Neuron (in vitro differentiated cells): ENCODE data around the gene ELK1.
"Not testable (repeated sequence)": the region's sequence is repeated elsewhere in the genome, so short reads cannot be mapped to it uniquely, and the experiment has no call there.

ENCODE experiments used
- H2AFZ ChIP-seq: one replicate; pipeline ENCODE4 v1.6.1; 2013; ENCODE audit warnings: low read depth, mild to moderate bottlenecking, inconsistent platforms, low read length, moderate library complexity
- H3K27me3 ChIP-seq: one replicate; pipeline ENCODE4 v1.6.1; 2013; ENCODE audit warnings: low read length; ENCODE audit not compliant: insufficient read depth
- H3K36me3 ChIP-seq: one replicate; pipeline ENCODE4 v1.6.1; 2013; ENCODE audit warnings: low read length; ENCODE audit not compliant: insufficient read depth
- H3K4me1 ChIP-seq: one replicate; pipeline ENCODE4 v1.6.1; 2013; ENCODE audit warnings: low read length; ENCODE audit not compliant: insufficient read depth
- H3K4me3 ChIP-seq: 2 replicates; pipeline ENCODE4 v1.5.1; 2013; ENCODE audit warnings: mild to moderate bottlenecking, low read length, moderate library complexity
- H3K9me3 ChIP-seq: one replicate; pipeline ENCODE4 v1.6.1; 2013; ENCODE audit warnings: low read length

ELK1 gene

DNA sequence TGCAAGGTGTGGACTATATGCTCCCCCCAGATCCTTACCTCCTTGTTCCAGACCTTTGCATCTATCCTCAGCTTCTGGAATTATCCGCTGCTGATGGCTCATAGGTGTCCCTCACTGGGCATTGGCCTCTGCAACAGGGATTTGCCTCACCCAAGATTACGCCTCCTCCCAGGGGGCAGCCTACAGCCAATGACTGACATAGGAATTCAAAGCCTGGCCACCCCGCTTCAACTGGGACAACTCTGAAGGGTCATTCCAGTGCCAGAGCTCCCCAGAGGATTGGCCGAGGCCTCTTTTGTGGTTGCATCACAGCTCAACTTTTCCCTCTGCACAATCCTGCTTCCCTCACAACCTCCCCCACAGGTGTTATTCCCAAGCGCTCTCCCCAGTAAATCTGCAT lies 35.7 kb downstream of the ELK1 start:
- no peaks in the 10 kb centered on the region for H3K36me3 ChIP-seq
- H3K9me3 ChIP-seq: no peaks in the 10 kb centered on the region

DNA sequence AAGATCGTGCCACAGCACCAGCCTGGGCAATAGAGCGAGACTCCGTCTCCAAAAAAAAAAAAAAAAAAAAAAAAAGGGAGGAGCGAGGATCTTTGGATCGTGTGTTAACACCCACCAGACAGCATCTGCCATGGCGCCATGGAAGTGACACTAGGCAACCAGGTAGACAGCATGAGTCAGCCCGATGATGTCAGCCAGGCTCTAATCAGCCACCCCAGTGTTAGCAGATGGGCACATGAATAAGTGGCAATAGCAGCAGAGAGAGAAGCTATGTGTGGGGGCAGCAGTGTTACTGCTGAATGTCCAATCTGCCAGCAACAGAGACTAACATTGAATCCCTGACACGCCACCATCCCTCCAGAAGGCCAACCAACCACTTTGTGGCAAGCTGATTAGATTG lies 37.3 kb downstream of the ELK1 start:
- Histone ChIP-seq H3K9me3 (no peaks in the 10 kb centered on the region), H3K4me1 (peaks cover 4% of the 10 kb centered on the region), H3K4me3 (no peak overlapping the region), H3K27me3 (no peaks in the 10 kb centered on the region), H3K36me3 (no peaks in the 10 kb centered on the region), H2AFZ (no peak overlapping the region)

More for the DNA sequence above, 35.7 kb downstream of the ELK1 start:
- Histone ChIP-seq H3K4me3 (no peak overlapping the region), H3K27me3 (no peaks in the 10 kb centered on the region), H3K4me1 (no peaks in the 10 kb centered on the region), H2AFZ (no peak overlapping the region)

DNA sequence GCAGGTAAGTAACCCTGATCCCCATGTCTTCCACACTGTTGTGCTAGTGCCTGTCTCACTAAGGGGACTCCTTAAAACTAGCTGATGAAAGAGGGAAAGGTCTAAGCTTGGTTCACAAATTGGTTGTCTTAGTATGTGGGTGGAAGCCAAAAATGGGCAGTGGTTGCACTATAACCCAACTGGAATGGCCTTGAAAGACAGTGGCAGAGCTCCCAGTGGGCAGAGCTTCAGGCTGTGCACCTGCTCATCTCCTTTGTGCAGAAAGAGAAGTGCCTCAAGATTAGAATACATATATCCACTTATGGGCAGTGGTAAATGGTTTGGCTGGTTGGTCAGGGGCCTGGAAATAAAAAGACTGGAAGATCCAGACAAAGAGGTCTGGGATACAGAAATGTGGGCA lies 37.9 kb downstream of the ELK1 start:
- peaks cover 4% of the 10 kb centered on the region for H3K4me1 ChIP-seq

DNA sequence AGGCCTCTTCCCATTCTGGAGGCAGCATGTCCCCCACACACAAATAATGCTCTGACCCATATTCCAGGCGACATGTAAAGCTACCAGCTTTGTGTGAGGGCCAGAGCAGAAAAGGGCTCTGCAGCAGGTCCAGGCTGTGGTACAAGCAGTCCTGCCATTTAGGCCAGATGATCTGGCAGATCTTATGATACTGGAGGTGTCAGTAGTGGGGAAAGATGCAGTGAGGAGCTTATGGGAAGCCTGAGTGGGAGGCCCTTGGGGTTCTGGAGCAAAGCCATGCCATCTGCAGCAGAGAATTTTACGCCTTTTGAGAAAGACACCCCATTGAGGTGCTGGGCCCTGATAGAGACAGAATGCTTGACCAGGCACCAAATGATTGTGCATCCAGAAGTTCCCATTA lies 38.4 kb downstream of the ELK1 start:
- H3K4me1 ChIP-seq: peaks cover 4% of the 10 kb centered on the region
- H3K36me3 ChIP-seq: no peaks in the 10 kb centered on the region
- no peaks in the 10 kb centered on the region for H3K9me3 ChIP-seq
- H2AFZ ChIP-seq: no peak overlapping the region
- no peaks in the 10 kb centered on the region for H3K27me3 ChIP-seq
- no peak overlapping the region for H3K4me3 ChIP-seq

More for the DNA sequence above, 37.9 kb downstream of the ELK1 start:
- H3K36me3 ChIP-seq: no peaks in the 10 kb centered on the region
- H3K9me3 ChIP-seq: no peaks in the 10 kb centered on the region
- H3K27me3 ChIP-seq: no peaks in the 10 kb centered on the region
- no peak overlapping the region for H2AFZ ChIP-seq
- no peak overlapping the region for H3K4me3 ChIP-seq

DNA sequence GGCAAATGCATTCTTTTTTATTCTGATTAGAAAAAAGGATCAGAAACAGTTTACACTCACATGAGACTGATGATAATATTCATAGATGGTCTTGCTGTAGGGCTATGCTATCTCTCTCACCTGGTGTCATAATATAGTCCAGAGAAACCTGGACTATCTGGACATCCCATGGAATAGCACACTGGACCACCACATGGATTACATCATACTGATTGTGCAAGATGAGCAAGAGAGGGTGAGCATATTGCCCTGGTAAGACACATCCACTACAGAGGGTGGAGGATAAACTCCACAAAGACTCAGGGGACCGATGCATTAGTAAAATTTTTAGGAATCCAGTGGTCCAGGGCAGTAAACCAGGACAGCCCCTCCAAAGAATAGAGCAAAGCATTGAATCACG lies 38.9 kb downstream of the ELK1 start:
- H3K9me3 ChIP-seq: no peaks in the 10 kb centered on the region
- no peaks in the 10 kb centered on the region for H3K27me3 ChIP-seq
- no peak overlapping the region for H2AFZ ChIP-seq
- no peak overlapping the region for H3K4me3 ChIP-seq
- peaks cover 4% of the 10 kb centered on the region for H3K4me1 ChIP-seq
- H3K36me3 ChIP-seq: no peaks in the 10 kb centered on the region

DNA sequence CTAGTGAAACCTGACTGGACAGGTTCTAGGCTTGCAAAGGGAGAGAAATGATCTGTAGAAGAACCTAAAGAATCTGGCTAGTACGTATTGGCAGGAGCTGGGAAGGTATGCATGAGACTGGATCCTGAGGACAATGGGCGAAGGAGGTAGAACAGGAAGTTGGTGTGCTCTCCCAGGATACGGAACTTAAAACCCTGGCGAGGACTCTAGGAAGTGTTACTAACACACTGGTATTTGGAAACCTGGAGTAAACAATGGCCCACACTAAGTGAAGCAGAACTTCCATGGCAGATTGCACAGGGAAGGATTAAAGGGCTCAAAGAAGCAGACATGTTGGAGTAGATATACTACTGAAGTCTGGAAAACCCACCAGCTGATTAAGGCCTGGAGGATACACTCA lies 39.9 kb downstream of the ELK1 start:
- no peak overlapping the region for H3K4me3 ChIP-seq
- no peak overlapping the region for H2AFZ ChIP-seq
- H3K9me3 ChIP-seq: no peaks in the 10 kb centered on the region
- H3K4me1 ChIP-seq: peaks cover 4% of the 10 kb centered on the region
- H3K36me3 ChIP-seq: no peaks in the 10 kb centered on the region
- no peaks in the 10 kb centered on the region for H3K27me3 ChIP-seq

DNA sequence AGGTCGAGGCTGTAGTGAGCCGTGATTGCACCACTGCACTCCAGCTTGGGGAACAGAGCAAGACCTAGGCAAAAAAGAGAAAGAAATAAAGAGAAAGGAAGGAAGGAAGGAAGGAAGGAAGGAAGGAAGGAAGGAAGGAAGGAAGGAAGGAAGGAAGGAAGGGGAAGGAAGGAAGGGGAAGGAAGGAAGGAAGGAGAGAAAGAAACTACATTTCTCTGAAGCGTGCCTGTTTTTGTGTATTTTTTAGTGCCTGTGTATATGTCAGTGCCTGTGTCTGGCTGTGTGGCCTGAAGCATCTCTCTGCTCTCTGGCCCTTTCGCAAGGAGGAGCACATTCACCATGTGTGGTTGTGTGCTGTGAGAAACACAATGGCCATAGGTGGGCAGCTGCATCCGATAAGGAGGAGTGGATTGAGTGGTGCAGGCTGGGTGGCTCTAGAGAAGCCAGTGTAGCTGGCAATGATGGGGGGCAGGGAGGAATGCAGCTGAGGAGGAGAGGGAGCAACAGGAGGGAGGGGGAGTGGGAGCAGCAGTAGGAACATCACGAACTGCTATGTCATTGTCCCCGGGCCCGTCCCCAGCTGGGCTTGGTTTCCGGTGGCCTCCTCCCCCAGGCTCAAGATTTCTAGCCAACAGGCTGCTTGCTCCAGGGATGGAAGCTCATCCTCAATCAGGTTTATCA lies 42.1 kb downstream of the ELK1 start:
- H2AFZ ChIP-seq: no peak overlapping the region
- no peaks in the 10 kb centered on the region for H3K36me3 ChIP-seq
- H3K27me3 ChIP-seq: no peaks in the 10 kb centered on the region
- H3K4me1 ChIP-seq: peaks cover 4% of the 10 kb centered on the region
- no peaks in the 10 kb centered on the region for H3K9me3 ChIP-seq
- no peak overlapping the region for H3K4me3 ChIP-seq

DNA sequence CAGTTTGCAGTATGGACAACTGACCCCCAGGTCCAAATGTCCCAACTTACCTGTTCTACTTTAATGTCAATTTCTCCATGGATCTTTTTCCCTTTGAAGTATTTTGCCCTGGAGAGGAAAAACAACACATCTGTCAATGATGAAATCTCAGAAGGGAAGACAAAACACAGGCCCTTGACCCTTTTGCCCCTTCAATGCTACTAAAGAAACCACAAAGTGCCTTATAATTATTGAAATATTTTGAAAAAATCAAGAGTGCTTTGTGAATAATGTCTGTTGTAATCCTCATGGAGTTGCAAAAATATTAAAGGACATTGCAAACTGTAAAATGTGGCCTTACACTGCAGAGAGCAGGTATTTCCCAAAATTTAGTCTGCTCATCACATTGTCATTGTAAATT lies 43.3 kb downstream of the ELK1 start:
- Histone ChIP-seq H3K27me3 (no peaks in the 10 kb centered on the region), H3K4me1 (peaks cover 4% of the 10 kb centered on the region), H3K4me3 (no peak overlapping the region), H3K9me3 (no peaks in the 10 kb centered on the region), H3K36me3 (no peaks in the 10 kb centered on the region), H2AFZ (no peak overlapping the region)

DNA sequence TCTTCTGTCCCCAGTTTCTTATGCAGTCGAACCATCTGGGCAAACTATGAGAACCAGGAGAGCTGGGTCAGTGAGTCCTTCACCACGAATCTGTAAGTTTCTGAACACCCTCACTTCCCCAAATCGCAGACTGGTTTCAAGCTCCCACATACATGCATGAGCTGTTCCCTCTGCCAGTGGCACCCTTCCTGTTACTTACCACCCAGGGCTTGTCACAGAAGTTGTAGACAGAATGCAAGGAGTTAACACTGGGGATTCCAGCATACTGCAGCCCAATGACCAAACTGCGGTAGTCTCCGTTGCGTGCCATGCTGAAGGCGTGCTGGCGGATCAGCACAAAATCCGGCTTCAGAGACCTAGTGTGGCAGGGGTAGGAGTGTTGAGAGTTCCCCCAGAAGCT lies 45.3 kb downstream of the ELK1 start:
- Histone ChIP-seq H3K4me3 (no peak overlapping the region), H3K27me3 (no peaks in the 10 kb centered on the region), H3K9me3 (peaks cover 3% of the 10 kb centered on the region), H3K36me3 (no peaks in the 10 kb centered on the region), H2AFZ (no peak overlapping the region), H3K4me1 (peaks cover 4% of the 10 kb centered on the region)

DNA sequence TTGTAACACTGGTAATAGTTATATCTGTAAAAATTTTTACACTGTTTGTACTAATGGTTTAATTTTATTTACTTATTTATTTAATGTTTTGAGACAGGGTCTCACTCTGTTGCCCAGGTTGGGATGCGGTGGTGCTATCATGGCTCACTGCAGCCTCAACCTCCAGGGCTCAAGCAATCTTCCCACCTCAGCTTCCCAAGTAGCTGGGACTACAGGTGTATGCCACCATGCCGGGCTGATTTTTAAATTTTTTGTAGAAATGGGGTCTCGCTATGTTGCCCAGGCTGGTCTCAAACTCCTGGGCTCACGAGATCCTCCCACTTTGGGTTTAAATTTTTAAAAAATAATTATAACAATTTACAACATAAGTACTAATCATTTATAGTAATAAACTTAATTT lies 47.2 kb downstream of the ELK1 start:
- H3K36me3 ChIP-seq, H3K9me3 ChIP-seq, H3K4me1 ChIP-seq, H3K4me3 ChIP-seq, H2AFZ ChIP-seq, H3K27me3 ChIP-seq: not testable (repeated sequence)

DNA sequence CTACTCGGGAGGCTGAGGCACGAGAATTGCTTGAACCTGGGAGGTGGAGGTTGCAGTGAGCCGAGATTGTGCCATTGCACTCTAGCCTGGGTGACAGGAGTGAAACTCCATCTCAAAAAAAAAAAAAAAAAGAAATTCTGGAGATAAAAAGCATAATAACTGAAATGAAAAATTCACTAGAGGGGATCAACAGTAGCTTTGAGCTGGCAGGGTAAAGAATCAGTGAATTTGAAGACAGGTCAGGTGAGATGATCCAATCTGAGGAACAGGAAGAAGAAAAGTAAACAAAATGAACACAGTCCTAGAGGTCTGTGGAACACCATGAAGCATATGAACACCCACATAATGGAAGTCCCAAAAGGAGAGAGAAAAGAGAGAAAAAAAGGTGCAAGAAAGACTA lies 53.1 kb downstream of the ELK1 start:
- no peaks in the 10 kb centered on the region for H3K4me1 ChIP-seq
- H3K27me3 ChIP-seq: no peaks in the 10 kb centered on the region
- H2AFZ ChIP-seq: no peak overlapping the region
- peaks cover 3% of the 10 kb centered on the region for H3K9me3 ChIP-seq
- no peak overlapping the region for H3K4me3 ChIP-seq
- H3K36me3 ChIP-seq: no peaks in the 10 kb centered on the region

DNA sequence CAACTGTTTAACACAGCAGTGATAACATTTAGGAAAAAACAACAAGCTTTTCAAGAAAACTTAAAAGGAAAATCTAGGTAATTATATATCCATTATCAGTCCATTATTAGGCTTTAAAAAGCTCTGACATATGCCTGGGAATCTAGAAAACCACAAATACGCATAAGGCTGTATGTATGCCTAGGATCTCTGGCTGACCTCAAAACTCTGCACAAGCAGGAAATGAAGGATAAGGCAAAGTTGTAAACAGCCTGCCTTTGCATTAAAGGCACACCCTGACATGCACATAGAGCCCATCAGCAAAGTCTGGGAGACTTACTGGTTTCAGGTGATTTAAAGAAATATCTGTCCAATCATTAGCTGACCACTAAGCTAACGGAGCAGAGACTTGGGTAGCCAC lies 54.1 kb downstream of the ELK1 start:
- Histone ChIP-seq H3K9me3 (peaks cover 3% of the 10 kb centered on the region), H3K36me3 (no peaks in the 10 kb centered on the region), H3K4me3 (no peak overlapping the region), H3K27me3 (no peaks in the 10 kb centered on the region), H3K4me1 (no peaks in the 10 kb centered on the region), H2AFZ (no peak overlapping the region)

DNA sequence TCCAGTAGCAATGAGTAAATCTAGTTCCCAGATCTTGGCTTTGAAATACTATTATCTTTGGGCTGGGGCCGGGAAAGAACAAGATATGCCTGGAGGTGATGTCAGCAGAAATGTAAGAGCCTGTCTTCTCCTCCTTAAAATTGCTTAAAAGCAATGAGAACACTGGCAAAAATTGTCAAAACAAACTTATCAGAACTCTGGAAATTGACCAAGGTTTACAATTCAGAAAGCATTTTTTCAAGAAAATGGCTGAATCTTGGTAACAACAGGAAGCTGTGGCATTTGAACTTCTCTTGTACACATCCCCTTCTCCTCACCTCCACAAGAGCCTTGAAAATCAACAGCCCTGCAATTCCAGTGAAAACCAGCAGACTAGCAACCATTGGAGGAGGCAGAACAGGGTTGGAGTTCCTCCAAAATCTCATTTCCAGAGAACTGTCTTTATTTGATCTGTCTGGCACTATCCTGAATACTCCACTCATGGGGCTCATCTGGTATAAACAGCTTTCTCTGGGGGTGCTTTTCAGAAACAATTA lies 54.6 kb downstream of the ELK1 start:
- Histone ChIP-seq H3K27me3 (no peaks in the 10 kb centered on the region), H2AFZ (no peak overlapping the region), H3K36me3 (no peaks in the 10 kb centered on the region), H3K4me1 (no peaks in the 10 kb centered on the region), H3K9me3 (peaks cover 3% of the 10 kb centered on the region), H3K4me3 (no peak overlapping the region)

DNA sequence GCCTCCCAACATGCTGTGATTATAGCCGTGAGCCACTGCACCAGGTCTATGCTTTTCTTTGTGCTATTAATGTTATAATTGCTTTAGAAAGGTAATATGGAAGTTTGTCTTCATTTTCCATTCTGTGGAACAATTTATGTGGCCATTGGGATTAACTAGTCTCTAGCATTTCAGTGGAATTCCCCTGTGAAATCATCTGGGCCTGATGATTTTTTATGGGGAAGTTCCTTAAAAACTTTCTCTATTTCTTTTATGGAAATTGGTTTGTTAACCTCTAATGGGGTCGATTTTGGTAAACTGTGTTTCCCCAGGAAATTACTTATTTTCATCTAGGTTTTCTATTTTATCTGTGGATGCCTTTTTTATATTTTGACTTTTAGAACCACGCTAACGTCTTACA lies 56.8 kb downstream of the ELK1 start:
- Histone ChIP-seq H3K36me3 (no peaks in the 10 kb centered on the region), H2AFZ (no peak overlapping the region), H3K9me3 (no peaks in the 10 kb centered on the region), H3K4me1 (no peaks in the 10 kb centered on the region), H3K4me3 (no peak overlapping the region), H3K27me3 (no peaks in the 10 kb centered on the region)
